GM10847 (cell line): ENCODE measurements around the gene KIAA1755.

Experiments used
- POLR2A ChIP-seq: IDR thresholded peaks from 2 replicates; pipeline ENCODE4 v1.6.1; 2011; ENCODE audit not compliant: insufficient read length; ENCODE audit errors: extremely low read depth

Gene KIAA1755

GRCh38 chr20:38166703-38167233, 93.8 kb downstream of the KIAA1755 start:
- no peak for TF ChIP-seq POLR2A

- no peak for TF ChIP-seq POLR2A
Observed at GRCh38 chr20:38165966-38166702, 94.4 kb downstream of the KIAA1755 start.

GRCh38 chr20:38165089-38165965, 95.2 kb downstream of the KIAA1755 start, which contains the start of gene TGM2:
Gene TGM2, minus strand, starts transcription at chr20:38165270. Its CDS starts 72 bp downstream, at chr20:38165198.
- TF ChIP-seq POLR2A = no peak

GRCh38 chr20:38164624-38165088, 95.9 kb downstream of the KIAA1755 start:
- TF ChIP-seq POLR2A = no peak

GRCh38 chr20:38164069-38164468, 96.5 kb downstream of the KIAA1755 start:
- TF ChIP-seq POLR2A = no peak

- TF ChIP-seq POLR2A = no peak
Observed at GRCh38 chr20:38162878-38163875, 97.4 kb downstream of the KIAA1755 start.

- TF ChIP-seq POLR2A = no peak
Observed at GRCh38 chr20:38162149-38162548, 98.4 kb downstream of the KIAA1755 start.

GRCh38 chr20:38161412-38161774, 99.1 kb downstream of the KIAA1755 start:
- no peak for TF ChIP-seq POLR2A
